ENCODE results near the gene FBP1.

FBP1 gene

DNA sequence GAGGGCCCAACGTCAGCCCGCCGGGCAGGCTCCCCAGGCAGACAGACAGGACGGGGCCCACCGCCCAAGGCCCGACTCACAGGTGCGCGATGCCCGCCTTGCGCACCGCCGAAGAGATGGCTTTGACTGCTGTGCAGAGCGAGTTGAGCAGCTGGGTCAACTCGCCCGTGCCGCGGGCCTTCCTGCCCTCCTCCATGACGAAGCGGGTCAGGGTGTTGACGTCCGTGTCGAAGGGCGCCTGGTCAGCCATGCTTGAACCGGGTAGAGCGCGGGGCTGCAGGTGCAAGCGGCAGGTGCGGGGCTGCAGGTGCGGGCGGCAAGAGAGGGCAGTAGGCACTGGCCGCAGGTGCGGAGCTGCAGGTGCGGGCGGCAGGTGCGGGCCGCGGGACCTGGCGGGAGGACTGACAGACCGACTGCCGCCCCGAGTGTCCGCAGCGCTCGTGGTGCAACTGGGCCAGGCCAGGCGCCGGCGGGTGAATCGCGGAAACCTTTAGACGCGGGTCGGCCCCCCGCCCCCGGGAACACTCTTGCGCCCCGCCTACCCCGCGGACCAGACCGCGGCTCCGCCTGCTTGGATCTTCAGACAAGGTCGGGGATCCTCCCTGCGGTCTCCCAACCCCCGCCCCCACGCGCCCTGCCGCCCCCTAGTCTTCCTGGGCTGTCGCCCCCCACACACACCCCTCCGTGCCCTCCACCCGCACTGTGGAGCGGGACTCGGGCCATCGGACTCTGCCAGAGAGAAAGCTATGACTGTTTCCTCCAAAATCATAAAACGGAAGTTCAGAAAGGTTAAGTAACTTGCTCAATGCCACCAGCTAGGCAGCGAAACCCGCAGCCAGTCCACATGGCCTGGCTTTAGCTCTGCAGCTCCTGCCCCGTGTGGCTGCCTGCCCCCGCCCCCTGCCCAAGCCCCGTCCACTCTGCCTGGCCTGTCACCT is at the start of gene FBP1:
TSS of gene FBP1 (minus strand) at position 458 of the 938 bp plus-strand sequence. CDS start at position 250, 208 bp downstream.
- DNase-seq (ENCODE audit: low read depth): no peak

DNA sequence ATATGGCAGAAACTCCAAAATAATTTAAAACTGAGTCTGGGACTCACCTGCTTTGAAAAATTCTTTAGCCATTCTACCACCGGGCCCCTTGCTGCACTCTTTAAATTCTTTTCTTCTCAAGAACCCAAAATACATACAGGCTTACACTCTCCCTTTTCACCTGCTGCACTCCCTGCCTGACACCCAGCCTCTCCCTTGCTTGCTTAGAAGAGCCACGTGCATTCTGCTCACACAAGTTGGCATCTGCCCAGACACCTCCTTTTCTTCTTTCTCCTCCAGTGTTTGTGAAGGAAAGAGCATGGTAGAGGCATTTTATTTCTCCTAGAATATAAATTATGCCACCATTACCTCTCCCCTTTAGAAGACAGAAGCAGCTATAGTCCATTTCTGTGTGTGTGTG is 48.1 kb upstream of the FBP1 start:
- DNase-seq (ENCODE audit: low read depth): no peak

DNA sequence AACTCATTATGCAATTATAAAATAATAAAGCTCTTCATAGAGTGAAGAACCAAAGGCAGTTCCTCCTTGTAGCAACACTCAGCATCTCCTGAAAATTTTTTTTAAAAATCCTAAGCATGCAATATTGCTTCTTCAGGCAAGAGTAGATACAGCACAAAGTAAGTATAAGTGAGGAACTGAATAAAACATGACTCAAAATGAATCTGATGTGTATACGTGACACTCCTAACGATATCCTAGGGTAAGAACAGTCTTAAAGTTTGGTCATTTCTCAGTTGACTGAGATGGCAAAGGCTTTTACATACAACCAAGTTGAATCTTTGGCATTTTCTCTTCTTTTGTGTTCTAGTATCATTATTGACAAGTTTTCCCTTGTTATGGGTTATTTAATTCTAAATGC is 46.0 kb upstream of the FBP1 start:
- no peak for DNase-seq (ENCODE audit: low read depth)

DNA sequence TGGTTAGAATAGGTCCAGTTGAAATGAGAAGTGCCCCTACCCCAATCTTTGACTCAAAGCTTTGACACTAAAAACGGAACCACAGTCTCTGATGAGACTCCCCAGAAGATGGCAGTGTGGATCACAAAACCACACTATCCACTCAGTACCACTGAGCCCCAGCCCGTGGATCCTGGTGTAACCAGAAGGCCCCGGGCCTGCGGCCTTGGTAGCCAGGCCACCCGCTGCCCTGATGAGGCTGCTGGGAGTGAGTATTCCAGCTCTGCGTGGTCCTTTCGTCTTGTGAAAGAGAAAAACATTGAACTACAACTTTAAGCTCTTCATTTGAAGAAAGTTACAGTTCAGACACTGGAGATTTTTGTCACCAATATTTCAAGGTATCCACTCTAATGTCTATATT is 42.2 kb upstream of the FBP1 start:
- no peak for DNase-seq (ENCODE audit: low read depth)

DNA sequence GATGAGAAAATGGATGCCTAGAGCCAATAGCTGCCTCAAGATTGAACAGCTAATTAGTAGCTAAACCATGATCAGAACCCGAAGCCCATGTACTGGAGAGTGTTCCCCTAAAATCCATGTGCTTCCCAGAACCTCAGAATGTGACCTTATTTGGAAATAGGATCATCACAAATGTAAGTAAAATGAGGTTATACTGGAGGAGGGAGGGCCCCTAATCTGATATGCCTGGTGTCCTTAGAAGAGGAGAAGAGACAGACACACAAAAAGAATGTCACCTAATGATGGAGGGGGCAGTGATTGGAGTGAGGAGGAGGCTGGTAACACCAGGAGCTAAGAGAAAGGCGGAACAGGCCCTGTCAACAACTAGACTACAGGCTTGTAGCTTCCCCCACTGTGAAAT is 41.3 kb upstream of the FBP1 start:
- no peak for DNase-seq (ENCODE audit: low read depth)

DNA sequence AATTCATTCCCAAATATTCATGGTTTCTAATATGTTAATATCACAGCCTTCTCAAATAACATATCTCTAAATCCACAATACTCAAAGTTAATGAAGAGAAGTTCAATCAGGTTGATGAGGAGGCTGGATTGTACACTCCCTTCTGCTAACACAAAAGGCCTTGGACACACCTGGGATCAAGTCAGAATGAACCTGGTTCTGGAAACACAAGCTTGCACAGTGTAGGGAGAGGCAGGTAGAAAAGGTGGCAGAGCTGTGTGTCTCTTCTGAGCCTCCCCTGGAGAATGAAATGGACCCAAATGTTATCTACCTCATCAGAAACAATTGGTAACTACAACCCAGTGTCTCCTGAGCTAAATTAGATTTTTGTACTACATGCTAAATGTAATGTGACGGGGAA is 40.7 kb upstream of the FBP1 start:
- no peak for DNase-seq (ENCODE audit: low read depth)

DNA sequence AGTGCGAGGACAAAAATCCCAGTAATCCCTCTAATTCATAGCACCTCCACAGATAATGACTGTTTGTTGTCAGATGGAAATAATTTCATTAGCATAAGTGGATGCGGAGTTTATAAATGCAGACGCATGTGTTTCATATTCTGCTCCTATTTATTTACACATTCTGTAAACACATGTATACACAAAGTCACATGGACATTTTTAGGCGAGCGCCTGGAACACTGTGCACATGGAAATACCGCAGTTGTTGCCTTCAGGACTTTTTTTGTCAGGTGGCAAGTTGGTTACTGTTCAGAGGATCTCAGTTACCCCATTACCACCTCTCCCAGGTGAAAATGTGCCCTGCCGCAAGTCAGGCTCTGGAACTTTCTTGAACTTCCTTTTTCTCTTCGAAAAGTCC is 40.3 kb upstream of the FBP1 start:
- no peak for DNase-seq (ENCODE audit: low read depth)

DNA sequence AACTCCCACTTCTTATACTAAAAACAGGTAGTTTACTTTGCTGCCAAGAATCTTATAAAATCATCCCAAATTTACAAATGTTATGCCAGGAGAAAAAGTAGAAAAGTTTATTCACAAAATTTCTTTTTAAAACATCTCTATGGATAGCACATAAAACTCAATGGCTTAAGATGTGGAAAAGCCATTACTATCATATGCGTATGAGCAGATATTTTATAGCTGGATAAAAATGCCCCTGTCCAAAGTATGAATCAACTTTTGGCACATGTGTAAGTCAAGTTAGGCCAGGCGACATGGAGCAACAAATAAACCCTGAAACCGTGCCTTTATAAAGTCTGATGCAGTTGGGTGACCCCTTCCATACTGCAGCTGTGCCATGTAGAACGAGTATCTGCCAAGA is 38.6 kb upstream of the FBP1 start:
- DNase-seq (ENCODE audit: low read depth): no peak

DNA sequence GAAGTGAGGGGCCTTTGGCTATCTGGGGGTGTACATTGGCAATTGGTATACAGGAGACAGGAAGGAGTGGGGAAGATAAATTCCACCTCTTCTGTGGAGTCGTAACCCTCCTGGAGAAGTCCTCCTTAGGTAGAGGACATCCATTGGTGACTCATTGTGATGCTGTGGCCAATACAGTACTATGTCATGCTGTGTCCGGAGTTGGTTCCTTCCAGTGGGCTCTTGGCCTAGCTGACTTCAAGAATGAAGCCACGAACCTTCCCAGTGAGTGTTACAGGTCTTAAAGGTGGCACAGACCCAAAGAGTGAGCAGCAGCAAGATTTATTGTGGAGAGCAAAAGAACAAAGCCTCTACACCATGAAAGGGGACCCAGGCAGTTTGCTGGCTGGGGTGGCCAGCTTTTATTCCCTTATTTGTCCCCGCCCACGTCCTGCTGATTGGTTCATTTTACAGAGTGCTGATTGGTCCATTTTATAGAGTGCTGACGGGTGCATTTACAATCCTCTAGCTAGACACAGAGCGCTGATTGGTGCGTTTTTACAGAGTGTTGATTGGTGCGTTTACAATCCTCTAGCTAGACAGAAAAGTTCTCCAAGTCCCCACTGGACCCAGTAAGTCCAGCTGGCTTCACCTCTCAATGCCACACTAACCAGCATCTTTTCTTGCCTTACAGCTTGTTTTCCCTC is 37.3 kb upstream of the FBP1 start:
- DNase-seq (ENCODE audit: low read depth): no peak

DNA sequence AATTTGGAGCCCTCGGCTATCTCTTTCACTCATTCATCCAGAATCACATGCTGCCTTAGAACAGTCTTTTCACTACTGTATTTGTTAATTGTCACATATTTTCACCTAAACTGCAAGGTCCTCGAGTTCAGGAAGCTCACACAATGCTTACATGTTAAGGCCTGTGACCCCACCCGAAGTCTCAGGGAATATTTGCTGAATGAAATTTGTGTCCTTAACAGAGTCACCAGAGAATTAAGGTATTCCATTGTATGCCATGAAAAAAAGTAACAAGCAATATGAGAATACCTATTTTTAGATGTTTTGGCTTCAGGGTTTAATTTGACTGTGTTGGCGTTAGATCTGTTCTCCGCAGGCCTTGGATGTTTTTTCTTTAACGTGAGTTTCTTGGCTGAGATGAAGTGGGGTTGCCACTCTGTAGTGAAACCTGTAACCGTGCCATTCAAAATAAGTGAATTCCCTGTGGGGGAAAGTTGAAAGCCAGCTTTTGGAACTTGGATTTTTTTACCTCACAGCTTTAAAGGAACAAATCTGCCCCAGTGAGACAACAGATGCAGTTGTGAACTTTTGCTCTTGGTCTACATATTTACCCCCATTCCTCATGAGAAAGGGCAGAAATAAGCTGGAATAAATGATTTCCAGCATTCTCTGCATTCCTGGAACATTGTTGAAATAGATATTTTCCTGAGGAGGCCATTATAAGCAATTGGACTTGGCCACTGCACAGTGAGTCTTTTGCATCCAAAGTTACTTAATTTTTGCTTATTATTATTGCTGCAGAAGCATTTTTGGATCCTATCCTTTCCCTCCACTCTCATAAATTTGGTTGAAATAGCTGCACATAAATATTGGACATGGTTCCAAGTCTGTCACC is 35.9 kb upstream of the FBP1 start:
- DNase-seq (ENCODE audit: low read depth): no peak

DNA sequence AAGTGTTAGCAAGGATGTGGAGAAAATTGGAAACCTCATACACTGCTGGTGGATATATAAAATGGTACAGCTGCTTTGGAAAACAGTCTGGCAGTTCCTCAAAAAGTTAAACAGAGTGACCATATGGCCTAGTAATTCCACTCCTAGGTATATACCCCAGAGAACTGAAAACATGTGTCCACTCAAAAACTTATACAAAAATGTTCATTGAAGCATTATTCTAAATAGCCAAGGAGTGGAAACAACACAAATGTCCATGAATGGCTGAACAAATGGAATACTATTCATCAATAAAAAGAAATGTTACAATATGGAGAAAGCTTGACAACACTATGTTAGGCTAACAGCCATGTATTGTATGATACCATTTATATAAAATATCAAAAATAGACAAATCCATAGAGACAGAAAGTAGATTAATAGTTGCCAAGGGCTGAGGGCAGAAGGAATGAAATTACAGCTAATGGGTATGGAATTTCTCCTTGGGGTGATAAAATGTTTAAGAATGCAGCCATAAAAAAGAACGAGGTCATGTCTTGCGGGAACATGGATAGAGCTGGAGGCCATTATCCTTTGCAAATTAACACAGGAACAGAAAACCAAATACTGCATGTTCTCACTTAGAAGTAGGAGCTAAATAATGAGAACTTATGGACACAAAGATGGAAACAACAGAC is 33.6 kb upstream of the FBP1 start:
- no peak for DNase-seq (ENCODE audit: low read depth)

DNA sequence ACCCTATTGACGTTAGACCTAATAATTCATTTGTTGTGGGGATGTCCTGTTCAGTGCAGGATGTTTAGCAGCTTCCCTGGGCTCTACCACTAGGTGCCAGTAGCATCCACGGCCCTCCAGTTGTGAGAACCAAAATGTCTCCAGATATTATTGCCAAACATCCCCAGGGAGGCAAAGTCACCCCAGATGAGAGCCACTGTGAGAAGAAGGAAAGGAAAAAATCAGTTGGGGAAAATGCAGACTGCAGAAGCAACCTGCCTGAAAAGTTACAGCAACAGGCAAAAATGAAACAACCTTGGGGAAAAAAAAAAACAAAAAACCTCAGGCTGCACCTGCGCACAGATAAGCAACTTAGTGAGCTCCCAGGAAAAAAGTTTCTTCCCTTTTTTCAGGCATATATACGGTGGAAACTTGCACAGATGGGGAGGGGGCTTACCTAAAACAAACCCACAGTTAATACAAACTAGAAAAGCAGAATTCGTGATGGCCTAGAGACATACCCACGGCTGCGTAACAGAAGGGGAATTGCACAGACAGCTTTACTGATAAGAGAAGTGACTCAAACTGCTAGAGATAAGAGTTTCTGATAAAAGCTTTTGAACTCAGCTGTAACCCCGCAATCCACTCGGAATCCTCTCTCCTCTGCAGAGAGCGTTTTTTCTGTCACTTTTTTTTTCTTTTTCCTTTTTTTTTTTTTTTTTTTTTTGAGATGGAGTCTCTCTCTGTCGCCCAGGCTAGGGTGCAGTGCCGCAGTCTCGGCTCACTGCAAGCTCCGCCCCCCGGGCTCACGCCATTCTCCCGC is 29.8 kb upstream of the FBP1 start:
- peak; percentile 25 for DNase-seq (ENCODE audit: low read depth)

DNA sequence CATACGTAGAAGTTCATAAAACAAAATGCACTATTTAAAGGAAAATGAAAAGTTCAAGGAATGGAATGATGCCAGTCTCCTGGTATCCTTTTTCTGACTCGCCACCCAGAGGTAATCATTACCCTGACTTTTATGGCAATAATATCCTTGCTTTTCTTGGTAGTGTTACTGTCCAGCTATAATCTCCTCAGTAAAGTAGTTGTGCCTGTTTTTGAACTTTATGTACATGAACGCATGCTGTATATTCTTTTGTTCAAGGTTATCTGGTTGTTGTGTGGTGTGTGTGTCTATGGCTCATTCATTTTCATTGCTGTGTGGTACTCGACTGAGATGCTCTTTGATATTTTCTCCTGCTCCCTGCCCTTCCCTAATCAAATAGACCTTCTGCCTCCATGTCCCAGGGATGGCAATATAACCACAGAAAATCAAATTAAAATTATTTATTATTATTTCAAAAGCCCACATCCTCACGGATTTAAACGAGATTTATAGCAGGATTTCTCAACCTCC is 29.2 kb upstream of the FBP1 start:
- no peak for DNase-seq (ENCODE audit: low read depth)

DNA sequence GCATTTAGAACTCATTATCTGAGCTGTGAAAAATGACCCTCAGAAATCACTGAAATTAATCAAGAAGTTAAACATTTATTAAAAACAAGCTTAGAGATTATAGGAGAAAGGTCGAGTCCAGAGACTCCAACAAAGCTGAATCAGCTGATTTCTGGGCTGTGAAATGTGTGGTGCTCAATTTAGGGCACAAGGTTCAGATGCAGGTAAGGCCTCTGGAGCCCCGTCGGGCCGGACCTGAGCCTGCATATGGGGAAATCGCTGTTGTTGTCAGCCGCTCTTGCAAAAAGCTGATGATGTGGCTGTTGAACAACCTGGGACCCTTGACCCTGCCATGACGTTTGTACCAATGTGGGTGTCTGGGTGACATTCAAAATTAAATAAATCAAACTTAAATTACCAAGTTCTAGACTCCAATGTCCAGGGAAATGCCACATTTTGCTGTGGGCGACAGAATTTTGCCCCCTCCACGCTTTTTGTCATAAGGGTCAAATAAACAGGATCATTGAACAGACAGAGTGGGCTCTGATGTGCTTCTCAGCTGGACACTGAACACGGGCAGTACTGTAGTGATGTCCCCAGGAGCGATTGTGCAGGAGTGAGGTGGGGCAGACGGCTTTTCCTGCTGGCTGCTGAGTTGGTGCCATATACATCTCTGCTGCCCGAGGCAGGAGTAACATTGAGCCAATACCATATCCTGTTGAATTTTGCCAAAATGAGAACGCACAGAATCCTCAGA is 27.2 kb upstream of the FBP1 start:
- no peak for DNase-seq (ENCODE audit: low read depth)

DNA sequence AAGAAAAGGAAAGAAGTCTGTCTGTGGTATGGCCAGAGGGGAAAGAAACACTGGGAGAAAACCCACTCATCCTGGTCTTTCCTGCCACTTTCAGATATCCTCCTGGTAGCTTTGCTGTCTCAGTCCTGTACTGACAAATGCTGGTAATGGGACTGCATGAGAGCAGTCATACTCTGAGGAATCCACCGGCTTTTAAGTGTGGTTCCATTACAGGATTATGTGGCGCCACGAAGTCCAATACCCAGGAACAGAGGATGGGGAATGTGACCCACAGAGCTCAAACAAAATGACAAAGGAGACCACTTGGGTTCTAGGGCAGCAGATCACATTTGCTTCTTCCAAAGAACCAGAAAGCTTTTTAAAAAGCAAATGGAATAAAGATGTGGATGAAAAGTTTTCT is 26.3 kb upstream of the FBP1 start:
- DNase-seq (ENCODE audit: low read depth): no peak

DNA sequence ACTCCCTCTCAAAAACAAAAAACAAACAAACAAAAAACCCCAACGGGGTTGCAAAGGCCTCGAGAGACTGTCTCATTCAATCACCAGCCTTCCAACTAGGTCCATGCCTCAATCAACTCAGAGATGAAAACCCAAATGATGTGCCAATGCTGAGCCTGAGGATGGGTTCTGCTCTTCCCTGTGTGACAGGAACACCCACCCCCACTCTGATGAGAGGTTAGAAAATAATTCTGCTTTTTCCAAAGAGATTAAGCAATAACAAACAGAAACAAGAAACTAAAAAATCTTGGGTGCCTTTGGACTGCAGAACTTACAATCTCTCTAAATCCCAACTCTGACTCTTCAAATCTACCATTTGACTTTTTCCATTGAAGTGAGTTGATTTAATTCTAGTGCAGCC is 25.5 kb upstream of the FBP1 start:
- DNase-seq (ENCODE audit: low read depth): no peak

DNA sequence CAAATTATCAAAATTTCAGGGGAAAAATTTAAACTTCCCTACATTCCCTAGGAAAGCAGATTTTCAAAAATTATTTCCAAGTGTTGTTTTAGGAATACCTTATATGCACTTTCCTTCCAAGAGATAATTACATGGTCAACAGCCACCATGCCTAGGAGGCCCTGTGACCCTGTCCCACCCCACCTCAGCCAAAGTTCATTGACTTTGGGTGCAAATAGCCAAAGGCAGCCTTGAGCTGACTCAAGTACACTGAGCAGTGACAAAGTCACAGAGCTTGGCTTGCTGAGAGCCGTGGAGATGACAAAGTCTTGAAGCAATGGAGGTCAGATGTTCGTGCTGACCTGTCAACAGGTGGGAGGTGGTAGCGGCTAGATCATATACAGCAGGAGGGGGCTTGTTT is 24.3 kb upstream of the FBP1 start:
- DNase-seq (ENCODE audit: low read depth): no peak

DNA sequence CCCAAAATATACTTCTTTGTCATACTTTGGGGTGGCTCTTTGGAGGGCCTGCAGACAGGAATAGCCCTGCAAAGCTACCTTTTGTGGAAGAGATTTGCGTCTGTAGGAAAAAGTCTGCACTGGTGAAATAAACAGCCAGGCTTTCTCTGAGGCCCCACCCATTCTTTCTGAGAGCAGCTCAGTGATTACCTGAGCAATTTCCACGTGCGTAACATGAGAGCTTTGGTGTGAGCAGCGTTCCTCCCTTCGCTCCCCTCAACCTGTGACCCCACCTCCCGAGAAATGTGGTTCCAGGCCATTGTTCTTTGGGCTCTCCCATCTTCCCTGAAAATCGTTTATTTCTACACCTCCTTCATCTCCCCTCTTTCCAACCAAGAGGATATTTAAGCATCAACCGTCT is 23.8 kb upstream of the FBP1 start:
- DNase-seq (ENCODE audit: low read depth): no peak

DNA sequence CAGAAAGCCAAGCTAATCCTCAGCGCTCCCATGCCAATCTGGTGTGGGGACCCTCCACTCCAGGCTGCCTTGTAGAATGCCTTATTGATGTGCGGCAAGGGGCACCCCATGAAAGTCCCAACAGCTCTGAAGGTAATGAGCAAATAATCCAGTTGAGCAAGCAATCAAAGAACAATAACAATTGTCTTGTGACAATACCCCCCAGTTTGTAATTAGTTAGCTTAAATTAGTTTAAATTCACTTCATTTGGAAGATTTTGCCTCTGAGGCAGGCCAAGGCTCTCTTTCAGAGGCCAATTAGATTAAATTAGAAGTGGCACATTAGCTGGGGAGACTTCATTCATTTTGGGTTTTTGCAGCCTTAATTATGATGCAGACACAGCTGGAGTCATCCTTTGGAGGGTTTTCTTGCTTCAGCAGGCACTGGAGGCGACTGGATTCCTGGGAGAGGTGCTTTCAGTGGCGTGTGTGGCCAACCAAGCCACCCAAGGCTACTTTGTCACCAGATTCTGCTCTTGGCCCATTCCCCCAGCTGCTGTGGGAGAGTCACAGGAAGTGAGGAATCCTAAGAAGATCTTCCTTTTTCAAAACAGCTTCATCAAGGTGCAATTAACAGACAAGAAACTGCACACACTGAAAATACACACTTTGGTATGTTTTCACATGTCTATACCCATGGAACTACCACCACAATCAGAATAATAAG is 17.9 kb upstream of the FBP1 start:
- DNase-seq (ENCODE audit: low read depth): no peak

DNA sequence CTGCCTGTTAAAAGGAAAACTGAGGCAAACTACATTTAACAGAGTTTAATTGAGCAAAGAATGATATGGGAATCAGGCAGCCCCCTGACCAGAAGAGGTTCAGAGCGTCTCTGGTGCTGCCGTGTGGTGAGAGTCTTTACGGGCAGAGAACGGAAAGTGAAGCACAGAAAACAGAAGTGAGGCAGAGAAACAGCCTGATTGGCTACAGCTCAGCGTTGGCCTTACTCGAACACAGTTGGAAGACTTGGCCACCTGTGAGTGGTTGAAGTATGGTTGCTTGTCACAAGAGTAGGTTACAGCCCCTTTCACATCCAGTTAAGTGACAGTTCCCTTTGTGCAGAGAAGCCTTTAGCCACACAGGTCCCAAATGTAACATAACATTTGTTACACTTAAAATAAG is 16.9 kb upstream of the FBP1 start:
- DNase-seq (ENCODE audit: low read depth): no peak

Measured in stimulated activated CD8-positive, alpha-beta memory T cell treated with anti-CD3 and anti-CD28 coated beads, Interleukin-7, amount 100 ng/mL, for 24 hours (primary cell).